ENCODE measurements around the gene ANAPC2.

The ANAPC2 gene

DNA sequence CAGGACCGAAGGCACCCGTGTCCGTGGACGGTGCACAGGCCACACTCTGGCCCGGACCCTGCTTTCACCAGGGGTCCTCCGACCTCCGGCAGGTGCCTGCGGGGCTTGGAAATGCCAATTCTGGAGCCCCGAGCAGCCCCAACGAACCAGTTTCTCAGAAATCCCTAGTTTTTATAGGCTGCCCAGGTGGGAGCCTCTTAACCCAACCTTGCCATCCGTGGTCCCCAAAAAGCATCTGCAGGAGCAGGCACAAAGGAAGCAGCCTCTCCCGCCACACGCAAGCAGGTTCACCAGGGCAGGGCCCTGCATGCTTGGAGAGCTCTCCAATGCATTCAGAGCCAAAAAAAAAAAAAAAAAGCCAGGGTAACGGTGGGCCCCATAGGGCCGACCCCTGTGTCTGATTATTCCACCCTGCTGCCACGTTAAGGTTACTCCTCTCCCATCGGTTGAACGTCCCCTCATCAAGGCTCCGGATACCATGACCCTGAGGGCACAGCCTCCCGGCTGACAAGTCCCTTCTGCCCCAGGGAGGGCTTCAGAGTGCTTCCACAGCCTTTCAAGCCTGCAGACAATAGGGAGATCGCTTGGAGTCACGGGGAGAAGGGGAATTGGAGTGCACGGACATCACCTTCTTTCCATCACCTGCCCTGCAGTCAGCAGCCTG lies 13.0 kb upstream of the ANAPC2 start:
- TF ChIP-seq, protein P1, sequence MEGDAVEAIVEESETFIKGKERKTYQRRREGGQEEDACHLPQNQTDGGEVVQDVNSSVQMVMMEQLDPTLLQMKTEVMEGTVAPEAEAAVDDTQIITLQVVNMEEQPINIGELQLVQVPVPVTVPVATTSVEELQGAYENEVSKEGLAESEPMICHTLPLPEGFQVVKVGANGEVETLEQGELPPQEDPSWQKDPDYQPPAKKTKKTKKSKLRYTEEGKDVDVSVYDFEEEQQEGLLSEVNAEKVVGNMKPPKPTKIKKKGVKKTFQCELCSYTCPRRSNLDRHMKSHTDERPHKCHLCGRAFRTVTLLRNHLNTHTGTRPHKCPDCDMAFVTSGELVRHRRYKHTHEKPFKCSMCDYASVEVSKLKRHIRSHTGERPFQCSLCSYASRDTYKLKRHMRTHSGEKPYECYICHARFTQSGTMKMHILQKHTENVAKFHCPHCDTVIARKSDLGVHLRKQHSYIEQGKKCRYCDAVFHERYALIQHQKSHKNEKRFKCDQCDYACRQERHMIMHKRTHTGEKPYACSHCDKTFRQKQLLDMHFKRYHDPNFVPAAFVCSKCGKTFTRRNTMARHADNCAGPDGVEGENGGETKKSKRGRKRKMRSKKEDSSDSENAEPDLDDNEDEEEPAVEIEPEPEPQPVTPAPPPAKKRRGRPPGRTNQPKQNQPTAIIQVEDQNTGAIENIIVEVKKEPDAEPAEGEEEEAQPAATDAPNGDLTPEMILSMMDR (IDR thresholded peaks at IDR 0.05; ENCODE audit: extremely low read depth, insufficient read depth, missing control alignments), result no peak
- in situ Hi-C loops (cut with MboI; ENCODE audit: low pct_unique_long_range_greater_than_20kb, low sequenced_read_pairs, unreplicated experiment), result no loop called here
- no peak for DNase-seq (ENCODE audit: low spot score)

DNA sequence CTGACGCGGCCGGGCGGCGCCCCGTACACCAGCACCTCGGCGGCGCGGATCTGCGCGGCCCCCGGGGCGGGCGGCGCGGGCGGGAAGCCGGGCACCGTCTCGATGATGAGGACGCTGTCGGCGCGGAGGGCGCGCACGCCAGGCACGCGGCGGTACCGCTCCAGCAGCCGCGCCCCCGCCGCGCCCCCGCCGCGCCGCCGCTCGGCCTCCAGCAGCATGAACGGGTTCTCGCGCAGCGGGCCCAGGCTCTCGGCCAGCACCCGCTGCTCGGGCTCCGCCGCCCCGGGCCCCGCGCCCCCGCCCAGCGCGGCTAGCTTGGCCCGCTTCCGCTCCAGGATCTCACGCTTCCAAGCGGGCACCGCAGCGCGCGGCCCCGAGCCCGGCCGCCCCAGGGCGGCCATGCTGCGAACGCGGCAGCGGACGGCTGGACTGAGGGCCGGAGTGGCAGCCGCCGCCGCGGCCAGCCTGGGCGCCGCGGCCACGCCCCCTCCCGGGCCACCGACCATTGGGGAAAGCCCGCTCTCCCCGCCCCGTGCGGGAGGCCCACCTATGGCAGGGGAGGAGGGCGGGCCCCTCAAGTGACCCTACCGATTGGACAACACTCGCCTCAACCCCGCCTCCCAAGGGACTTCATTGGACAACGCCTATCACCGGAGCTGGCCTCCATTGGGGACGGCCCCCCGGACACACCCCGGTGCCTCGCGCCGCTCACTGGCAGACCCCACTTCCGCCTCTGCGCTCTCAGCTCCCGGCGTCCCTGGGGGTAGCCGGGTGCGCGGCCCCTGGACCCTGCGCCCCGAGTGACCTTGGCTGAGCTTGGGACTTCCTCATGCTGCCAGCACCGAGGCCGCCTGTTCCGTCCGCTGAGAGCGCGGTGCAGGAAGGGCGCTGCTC lies 12.2 kb upstream of the ANAPC2 start, which contains the start of gene TPRN:
Gene TPRN, minus strand, starts transcription at position 431 of the 894 bp plus-strand sequence. Its CDS starts 30 bp downstream, at position 401.
- in situ Hi-C loops (cut with MboI; ENCODE audit: low pct_unique_long_range_greater_than_20kb, low sequenced_read_pairs, unreplicated experiment), result no loop called here
- DNase-seq (ENCODE audit: low spot score), result peak; percentile 100
- TF ChIP-seq, protein P1 (IDR thresholded peaks at IDR 0.05; ENCODE audit: extremely low read depth, insufficient read depth, missing control alignments), result no peak

DNA sequence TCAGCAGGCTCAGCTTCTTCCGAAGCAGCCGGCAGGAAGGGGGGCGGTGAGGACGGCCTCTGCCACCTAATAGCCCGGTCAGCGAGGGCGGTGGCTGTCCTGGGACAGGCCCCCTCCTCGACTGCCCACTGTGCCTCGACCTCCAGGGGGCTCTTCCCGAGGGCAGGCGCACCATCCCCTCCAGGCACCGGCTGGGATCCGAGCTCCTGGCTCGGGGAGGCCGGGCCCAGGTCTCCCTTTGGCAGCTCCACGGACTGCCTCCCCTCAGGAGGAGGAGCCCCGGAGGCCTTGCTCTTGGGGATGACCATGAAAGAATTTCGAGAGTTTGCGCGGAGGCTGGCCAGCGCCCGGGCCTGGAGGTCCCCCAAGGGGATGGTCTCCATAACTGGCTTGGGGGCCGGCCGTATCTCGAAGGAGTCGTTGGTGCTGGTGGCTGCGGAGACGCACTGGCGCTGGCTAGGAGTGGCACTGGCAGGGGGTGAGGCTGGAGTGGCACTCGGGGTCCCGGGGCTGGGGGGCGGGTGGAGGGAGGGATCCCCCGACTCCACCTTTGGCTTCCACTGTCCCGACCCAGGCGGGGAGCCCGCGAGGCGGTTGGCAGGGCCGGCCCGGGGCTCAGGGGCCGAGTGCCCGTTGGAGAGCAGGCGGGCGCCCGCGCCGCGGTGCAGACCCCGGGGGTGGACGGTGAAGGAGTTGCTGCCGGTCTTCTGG lies 11.2 kb upstream of the ANAPC2 start:
- TF ChIP-seq, protein P1 (IDR thresholded peaks at IDR 0.05; ENCODE audit: extremely low read depth, insufficient read depth, missing control alignments), result no peak
- in situ Hi-C loops (cut with MboI; ENCODE audit: low pct_unique_long_range_greater_than_20kb, low sequenced_read_pairs, unreplicated experiment), result no loop called here

DNA sequence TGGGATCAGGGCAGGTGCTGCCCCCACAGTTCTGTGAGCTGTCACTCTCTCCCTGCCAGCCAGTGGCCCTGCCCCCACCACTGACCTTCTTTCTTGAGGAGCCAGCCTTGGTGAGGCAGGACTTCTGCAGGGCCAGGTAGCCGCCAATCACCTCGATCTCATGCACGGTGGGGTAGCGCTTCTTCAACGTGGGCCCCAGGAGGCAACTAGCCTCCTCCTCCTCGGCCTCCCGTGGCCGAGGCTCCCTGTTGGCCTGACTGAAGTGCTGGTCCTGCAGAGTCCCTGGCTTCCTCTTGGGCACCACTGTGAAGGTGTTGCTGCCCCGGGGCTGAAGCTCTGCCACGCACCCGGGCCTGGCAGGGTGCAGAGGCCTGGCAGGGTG lies 10.5 kb upstream of the ANAPC2 start:
- TF ChIP-seq, protein P1 (IDR thresholded peaks at IDR 0.05; ENCODE audit: extremely low read depth, insufficient read depth, missing control alignments), result no peak
- in situ Hi-C loops (cut with MboI; ENCODE audit: low pct_unique_long_range_greater_than_20kb, low sequenced_read_pairs, unreplicated experiment), result no loop called here
- no peak for DNase-seq (ENCODE audit: low spot score)

More for the DNA sequence above, 11.2 kb upstream of the ANAPC2 start:
- no peak for DNase-seq (ENCODE audit: low spot score)

DNA sequence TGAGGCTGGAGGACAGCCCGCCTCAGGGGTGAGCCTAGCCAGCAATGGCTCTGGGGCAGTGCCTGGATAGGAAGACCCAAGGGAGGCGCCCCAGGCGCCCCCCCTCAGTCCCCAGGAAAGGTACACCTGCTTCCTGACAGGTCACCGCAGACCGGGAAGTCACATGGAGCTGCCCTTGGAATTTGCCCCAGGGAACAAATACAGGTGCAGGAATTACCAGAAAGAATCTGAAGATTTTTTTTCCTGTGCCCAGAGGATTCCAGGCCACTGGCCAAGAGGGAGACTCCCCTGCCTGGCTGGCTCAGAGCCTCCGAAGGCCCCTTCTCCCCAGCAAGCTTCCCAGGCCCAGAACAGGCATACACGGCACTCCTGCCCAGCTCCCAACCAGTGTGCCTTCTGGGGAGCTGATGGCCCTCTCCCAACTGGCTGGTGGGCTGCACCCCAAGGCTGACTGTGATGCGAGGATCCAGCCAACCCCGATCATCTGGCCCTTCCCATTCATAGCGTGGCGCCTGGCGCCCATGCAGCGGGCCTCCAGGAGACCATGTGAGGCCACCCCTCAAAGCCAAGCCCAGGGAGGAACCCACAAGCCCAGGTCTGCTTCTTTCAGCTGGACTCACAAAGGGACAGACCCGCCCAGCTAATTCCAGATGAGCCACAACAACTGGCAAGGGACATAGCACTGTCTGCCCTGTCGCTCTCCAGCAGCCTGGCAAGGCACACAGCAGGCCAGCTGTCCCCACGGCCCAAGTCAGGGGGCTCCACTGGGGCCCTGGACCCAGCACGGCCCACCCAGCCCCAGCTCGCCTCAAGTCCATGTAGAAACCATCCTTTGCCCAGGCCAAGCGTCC lies 9.9 kb upstream of the ANAPC2 start:
- TF ChIP-seq, protein P1 (IDR thresholded peaks at IDR 0.05; ENCODE audit: extremely low read depth, insufficient read depth, missing control alignments), result no peak
- in situ Hi-C loops (cut with MboI; ENCODE audit: low pct_unique_long_range_greater_than_20kb, low sequenced_read_pairs, unreplicated experiment), result no loop called here
- no peak for DNase-seq (ENCODE audit: low spot score)

All from GM13977 (cell line).